IPS-18a (cell line): ENCODE measurements around the gene SLC6A2.
"Not testable (repeated sequence)": the region's sequence is repeated elsewhere in the genome, so short reads cannot be mapped to it uniquely, and the experiment has no call there.

ENCODE experiments used
- H3K27ac ChIP-seq: one replicate; pipeline ENCODE4 v1.5.1; 2013; ENCODE audit warnings: low read length
- H3K27me3 ChIP-seq: one replicate; pipeline ENCODE4 v1.6.1; 2013; ENCODE audit warnings: mild to moderate bottlenecking, low read length; ENCODE audit not compliant: control insufficient read depth, insufficient read depth
- H3K36me3 ChIP-seq: one replicate; pipeline ENCODE4 v1.6.1; 2013; ENCODE audit warnings: low read depth, low read length; ENCODE audit not compliant: control insufficient read depth
- H3K4me1 ChIP-seq: one replicate; pipeline ENCODE4 v1.6.1; 2013; ENCODE audit warnings: low read depth, low read length; ENCODE audit not compliant: control insufficient read depth
- H3K4me3 ChIP-seq: one replicate; pipeline ENCODE4 v1.5.1; 2013; ENCODE audit warnings: low read length
- H3K9ac ChIP-seq: one replicate; pipeline ENCODE4 v1.6.1; 2013; ENCODE audit warnings: mild to moderate bottlenecking, low read length, moderate library complexity
- H3K9me3 ChIP-seq: one replicate; pipeline ENCODE4 v1.6.1; 2013; ENCODE audit warnings: low read depth, low read length; ENCODE audit not compliant: control insufficient read depth

SLC6A2 gene

DNA sequence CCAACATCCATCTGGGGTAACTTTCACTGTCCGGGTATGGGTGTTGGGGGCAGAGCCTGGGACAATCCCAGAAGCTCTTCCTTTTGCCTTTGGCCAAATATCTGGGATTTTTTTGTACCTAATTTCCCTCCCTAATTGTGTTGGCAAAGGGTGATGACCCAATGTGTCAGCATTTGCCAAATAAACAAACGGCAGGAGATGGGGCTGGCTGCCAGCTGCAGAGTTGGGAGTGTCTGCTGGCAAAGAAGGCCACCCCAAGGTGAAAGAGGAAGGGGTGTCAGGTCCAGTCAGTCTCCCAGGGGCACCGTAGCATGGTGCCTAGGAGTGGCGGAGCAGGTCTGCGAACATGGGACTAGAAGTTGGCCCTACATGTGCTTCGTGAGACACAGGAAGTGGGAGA is 73.0 kb downstream of the SLC6A2 start:
- no peaks in the 10 kb centered on the region for H3K36me3 ChIP-seq
- H3K4me3 ChIP-seq, result no peak overlapping the region
- H3K4me1 ChIP-seq, result no peaks in the 10 kb centered on the region
- H3K27ac ChIP-seq, result no peak overlapping the region
- no peak overlapping the region for H3K9ac ChIP-seq
- no peaks in the 10 kb centered on the region for H3K27me3 ChIP-seq
- H3K9me3 ChIP-seq, result no peaks in the 10 kb centered on the region

DNA sequence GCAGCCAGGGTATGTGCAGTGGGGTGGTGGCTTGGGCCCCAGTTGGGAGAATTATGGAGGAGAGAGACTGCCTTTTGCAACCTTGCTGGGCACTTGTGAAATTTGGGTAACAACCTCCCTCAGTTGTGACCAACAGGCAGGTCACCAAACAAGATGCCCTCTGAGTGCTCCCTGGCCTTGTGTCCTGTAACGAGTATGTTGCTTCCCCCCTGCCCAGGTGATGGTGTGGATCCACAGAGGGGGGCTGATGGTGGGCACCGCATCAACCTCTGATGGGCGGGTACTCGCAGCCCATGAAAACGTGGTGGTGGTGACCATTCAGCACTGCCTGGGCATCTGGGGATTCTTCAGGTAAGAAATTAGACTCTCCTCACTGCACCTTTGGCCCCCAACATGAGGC is 74.3 kb downstream of the SLC6A2 start:
- H3K9ac ChIP-seq, result no peak overlapping the region
- H3K27me3 ChIP-seq, result no peaks in the 10 kb centered on the region
- H3K4me3 ChIP-seq, result no peak overlapping the region
- no peaks in the 10 kb centered on the region for H3K4me1 ChIP-seq
- no peak overlapping the region for H3K27ac ChIP-seq
- H3K36me3 ChIP-seq, result no peaks in the 10 kb centered on the region
- H3K9me3 ChIP-seq, result no peaks in the 10 kb centered on the region

- H3K9ac ChIP-seq, result no peak overlapping the region
- H3K27me3 ChIP-seq, result no peaks in the 10 kb centered on the region
- H3K9me3 ChIP-seq, result no peaks in the 10 kb centered on the region
- H3K4me3 ChIP-seq, result no peak overlapping the region
- H3K36me3 ChIP-seq, result no peaks in the 10 kb centered on the region
- no peak overlapping the region for H3K27ac ChIP-seq
- H3K4me1 ChIP-seq, result no peaks in the 10 kb centered on the region
Measured at GRCh38 chr16:55732496-55732895, 76.7 kb downstream of the SLC6A2 start.

- Histone ChIP-seq H3K27me3 (no peaks in the 10 kb centered on the region), H3K36me3 (no peaks in the 10 kb centered on the region), H3K27ac (no peak overlapping the region)
Measured at GRCh38 chr16:55734665-55735064, 78.9 kb downstream of the SLC6A2 start.

DNA sequence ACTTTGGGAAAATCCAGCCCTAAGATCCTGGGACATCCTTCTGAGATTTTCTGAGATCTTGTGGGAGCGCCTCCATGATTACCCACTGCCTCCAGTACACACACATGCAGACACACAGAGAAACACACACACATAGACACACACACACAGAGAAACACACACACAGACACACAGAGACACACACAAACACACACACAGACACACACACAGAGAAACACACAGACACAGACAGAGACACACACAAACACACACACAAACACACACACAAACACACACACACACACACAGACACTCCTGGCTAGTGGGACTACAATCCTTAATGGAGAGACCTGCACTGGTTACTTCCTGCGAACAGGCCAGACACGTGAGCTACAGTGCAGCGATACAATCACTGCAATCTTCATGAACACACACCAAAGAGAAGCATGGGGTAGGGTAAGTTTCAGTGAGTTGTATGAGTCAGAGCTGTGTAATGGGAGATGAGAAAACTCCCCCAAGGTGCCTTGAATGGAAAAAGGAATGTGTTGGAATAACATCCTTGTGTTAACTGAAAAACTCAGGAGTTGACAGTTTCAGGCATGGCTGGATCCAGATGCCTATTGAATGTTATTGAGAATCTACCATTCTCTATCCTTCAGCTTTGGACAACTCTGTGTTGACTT is 79.5 kb downstream of the SLC6A2 start:
- H3K27me3 ChIP-seq, result no peaks in the 10 kb centered on the region
- no peaks in the 10 kb centered on the region for H3K4me1 ChIP-seq
- H3K9ac ChIP-seq, result no peak overlapping the region
- H3K4me3 ChIP-seq, result no peak overlapping the region
- no peak overlapping the region for H3K27ac ChIP-seq
- H3K9me3 ChIP-seq, result no peaks in the 10 kb centered on the region
- no peaks in the 10 kb centered on the region for H3K36me3 ChIP-seq

More at GRCh38 chr16:55734665-55735064, 78.9 kb downstream of the SLC6A2 start:
- H3K9ac ChIP-seq, result no peak overlapping the region
- H3K9me3 ChIP-seq, result no peaks in the 10 kb centered on the region
- H3K4me1 ChIP-seq, result no peaks in the 10 kb centered on the region
- H3K4me3 ChIP-seq, result no peak overlapping the region

DNA sequence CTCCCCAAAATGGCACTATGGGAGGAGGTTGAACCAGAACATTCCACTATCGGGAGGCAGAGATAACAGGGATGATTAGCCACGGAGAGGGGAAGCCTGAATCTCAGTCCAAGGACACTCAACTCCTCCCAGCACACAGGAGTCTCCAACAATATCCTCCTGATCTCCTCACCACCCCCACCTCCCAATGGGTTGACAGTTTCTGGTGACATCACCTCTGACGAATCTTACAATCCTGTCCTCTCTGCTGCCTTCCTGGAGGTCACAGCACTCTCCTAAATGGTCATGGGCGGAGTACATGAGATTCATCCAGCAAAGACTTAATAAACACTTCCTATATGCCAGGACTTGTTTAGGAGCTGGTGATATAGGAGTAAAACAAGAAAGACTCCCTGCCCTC is 80.9 kb downstream of the SLC6A2 start:
- no peaks in the 10 kb centered on the region for H3K9me3 ChIP-seq
- no peak overlapping the region for H3K4me3 ChIP-seq
- no peak overlapping the region for H3K9ac ChIP-seq
- H3K27me3 ChIP-seq, result no peaks in the 10 kb centered on the region
- H3K27ac ChIP-seq, result no peak overlapping the region
- no peaks in the 10 kb centered on the region for H3K4me1 ChIP-seq
- H3K36me3 ChIP-seq, result no peaks in the 10 kb centered on the region

- no peak overlapping the region for H3K9ac ChIP-seq
- H3K36me3 ChIP-seq, result no peaks in the 10 kb centered on the region
- no peaks in the 10 kb centered on the region for H3K9me3 ChIP-seq
- no peak overlapping the region for H3K4me3 ChIP-seq
- H3K27ac ChIP-seq, result no peak overlapping the region
- H3K27me3 ChIP-seq, result no peaks in the 10 kb centered on the region
- H3K4me1 ChIP-seq, result no peaks in the 10 kb centered on the region
Measured at GRCh38 chr16:55737318-55737717, 81.5 kb downstream of the SLC6A2 start.

DNA sequence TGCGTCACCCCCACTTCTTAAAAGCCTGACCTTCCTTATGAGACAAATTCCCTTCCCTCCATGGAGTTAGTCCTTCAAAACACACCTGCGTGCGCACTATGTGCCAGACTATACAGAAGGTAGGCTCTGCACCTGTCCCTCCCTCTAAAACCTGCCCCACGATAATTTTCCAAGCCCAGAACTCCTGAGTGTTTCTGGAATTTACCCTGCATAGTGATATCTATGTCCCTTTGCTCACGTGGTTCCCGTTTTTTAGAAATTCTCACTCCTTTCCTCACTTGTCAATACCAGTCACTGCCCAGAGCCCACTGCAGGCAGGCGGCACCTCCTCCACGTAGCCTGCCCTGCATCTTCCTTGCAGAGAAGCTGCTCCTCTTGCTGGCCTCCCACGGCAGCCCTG is 82.2 kb downstream of the SLC6A2 start:
- Histone ChIP-seq H3K4me3 (no peak overlapping the region), H3K4me1 (no peaks in the 10 kb centered on the region)

GRCh38 chr16:55746081-55746480 is 90.3 kb downstream of the SLC6A2 start:
- H3K36me3 ChIP-seq, result no peaks in the 10 kb centered on the region
- no peaks in the 10 kb centered on the region for H3K27me3 ChIP-seq
- H3K9me3 ChIP-seq, result no peaks in the 10 kb centered on the region
- H3K27ac ChIP-seq, result no peak overlapping the region
- H3K9ac ChIP-seq, result no peak overlapping the region
- no peak overlapping the region for H3K4me3 ChIP-seq
- H3K4me1 ChIP-seq, result no peaks in the 10 kb centered on the region

More for the DNA sequence above, 82.2 kb downstream of the SLC6A2 start:
- H3K36me3 ChIP-seq, result no peaks in the 10 kb centered on the region
- H3K27ac ChIP-seq, result no peak overlapping the region
- H3K9me3 ChIP-seq, result no peaks in the 10 kb centered on the region
- no peaks in the 10 kb centered on the region for H3K27me3 ChIP-seq
- H3K9ac ChIP-seq, result no peak overlapping the region

DNA sequence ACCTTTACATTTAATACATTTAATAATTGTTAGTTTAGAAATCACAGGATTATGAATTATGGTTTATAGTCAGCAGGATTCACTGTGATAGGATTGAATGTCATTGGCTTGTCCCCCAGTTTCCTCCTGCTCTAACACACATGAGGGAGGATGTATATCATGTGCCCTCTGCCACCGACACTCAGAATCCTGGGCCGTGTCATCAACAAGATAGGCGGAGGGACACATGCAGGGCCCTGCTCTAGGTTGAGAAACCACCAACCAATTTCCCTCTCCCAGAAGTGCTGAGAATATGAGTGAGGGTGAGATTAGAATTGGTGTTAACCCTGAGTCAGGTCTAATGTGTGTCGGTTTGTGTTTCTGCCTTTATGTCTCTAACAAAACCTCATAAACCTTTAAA is 92.0 kb downstream of the SLC6A2 start:
- Histone ChIP-seq H3K27me3 (no peaks in the 10 kb centered on the region), H3K9me3 (peaks cover 3% of the 10 kb centered on the region), H3K4me3 (no peak overlapping the region), H3K36me3 (no peaks in the 10 kb centered on the region), H3K9ac (no peak overlapping the region), H3K4me1 (no peaks in the 10 kb centered on the region), H3K27ac (no peak overlapping the region)

DNA sequence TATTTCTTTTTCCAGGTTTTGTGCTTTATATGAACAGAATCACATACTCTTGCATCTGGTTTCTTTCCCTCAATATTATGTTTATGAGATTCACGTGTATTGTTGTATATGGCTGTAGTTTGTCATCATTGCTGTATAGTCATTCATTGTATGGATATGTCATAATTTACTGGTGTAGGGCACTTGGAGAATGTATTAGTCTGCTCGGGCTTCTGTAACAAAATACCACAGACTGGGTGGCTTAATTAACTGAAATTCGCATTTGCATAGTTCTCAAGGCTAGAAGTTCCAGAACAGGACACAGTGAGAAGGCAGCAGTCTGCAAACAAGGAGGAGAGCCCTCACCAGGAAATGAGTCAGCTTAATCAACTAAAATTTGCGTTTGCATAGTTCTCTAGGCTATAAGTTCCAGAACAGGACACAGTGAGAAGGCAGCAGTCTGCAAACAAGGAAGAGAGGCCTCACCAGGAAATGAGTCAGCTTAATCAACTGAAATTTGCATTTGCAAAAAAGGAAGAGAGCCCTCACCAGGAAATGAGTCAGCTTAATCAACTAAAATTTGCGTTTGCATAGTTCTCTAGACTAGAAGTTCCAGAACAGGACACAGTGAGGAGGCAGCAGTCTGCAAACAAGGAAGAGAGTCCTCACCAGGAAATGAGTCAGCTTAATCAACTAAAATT is 96.8 kb downstream of the SLC6A2 start:
- H3K9ac ChIP-seq, H3K4me1 ChIP-seq, H3K27me3 ChIP-seq, H3K27ac ChIP-seq, H3K4me3 ChIP-seq, H3K9me3 ChIP-seq, H3K36me3 ChIP-seq: not testable (repeated sequence)

DNA sequence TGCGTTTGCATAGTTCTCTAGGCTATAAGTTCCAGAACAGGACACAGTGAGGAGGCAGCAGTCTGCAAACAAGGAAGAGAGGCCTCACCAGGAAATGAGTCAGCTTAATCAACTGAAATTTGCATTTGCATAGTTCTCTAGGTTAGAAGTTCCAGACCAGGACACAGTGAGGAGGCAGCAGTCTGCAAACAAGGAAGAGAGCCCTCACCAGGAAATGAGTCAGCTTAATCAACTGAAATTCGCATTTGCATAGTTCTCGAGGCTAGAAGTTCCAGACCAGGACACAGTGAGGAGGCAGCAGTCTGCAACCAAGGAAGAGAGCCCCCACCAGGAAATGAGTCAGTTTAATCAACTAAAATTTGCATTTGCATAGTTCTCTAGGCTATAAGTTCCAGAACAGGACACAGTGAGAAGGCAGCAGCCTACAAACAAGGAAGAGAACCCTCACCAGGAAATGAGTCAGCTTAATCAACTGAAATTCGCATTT is 97.4 kb downstream of the SLC6A2 start:
- H3K9me3 ChIP-seq, H3K9ac ChIP-seq, H3K36me3 ChIP-seq, H3K27me3 ChIP-seq, H3K4me1 ChIP-seq, H3K27ac ChIP-seq, H3K4me3 ChIP-seq: not testable (repeated sequence)
